GM21526 (cell line): ENCODE data around the gene CTNND2.
"Not testable (repeated sequence)": the region's sequence is repeated elsewhere in the genome, so short reads cannot be mapped to it uniquely, and the experiment has no call there.

Source experiments
- ATAC-seq: cut with Tn5 transposase; IDR thresholded peaks from one replicate; pipeline ENCODE4 v1.9.1; 2021; ENCODE audit warnings: moderate library complexity; ENCODE audit not compliant: unreplicated experiment, low FRiP score

Gene CTNND2

DNA sequence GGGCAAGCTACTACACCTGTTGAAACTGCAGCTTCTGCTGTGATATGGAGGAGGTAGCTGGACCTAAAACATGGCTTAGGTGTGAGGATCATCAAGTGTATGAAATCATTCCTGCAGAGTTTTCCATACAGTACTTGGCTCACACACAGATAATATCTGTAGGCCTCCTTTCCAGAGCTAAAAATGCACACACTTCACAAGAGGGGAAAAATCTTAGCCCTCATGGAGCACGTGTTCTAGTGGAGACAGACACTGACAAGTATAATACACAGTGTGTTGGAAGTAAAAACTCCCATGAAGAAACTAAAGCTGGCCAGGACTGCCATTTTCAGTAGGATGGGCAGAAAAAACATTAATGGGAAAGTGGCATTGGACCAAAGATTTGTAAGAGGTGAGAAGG lies 216.7 kb downstream of the CTNND2 start:
- no peak for ATAC-seq

GRCh38 chr5:11684607-11685006 lies 219.6 kb downstream of the CTNND2 start:
- ATAC-seq: no peak

- no peak for ATAC-seq
Measured at GRCh38 chr5:11683666-11684065, 220.6 kb downstream of the CTNND2 start.

- no peak for ATAC-seq
Measured at GRCh38 chr5:11681796-11682195, 222.4 kb downstream of the CTNND2 start.

GRCh38 chr5:11679676-11680075 lies 224.6 kb downstream of the CTNND2 start:
- ATAC-seq: no peak

DNA sequence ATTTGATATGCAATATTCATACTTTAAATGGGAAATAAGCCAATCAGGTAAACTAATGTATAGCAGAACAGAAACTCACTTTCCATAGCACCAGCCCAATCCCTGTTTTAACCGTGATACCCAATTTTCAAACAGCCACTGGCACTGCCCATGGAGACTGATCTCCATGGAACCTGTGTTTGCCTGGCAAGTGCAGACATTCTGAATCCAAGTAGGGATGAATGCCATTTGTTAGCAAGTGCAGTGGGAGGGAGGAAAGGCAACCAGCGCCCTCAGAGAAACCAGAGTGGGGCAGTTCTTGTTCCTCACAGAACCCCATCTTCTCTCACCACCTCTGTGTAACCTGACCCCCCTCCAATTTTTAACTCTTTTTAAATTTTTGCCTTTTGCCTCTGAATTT lies 229.1 kb downstream of the CTNND2 start:
- no peak for ATAC-seq

DNA sequence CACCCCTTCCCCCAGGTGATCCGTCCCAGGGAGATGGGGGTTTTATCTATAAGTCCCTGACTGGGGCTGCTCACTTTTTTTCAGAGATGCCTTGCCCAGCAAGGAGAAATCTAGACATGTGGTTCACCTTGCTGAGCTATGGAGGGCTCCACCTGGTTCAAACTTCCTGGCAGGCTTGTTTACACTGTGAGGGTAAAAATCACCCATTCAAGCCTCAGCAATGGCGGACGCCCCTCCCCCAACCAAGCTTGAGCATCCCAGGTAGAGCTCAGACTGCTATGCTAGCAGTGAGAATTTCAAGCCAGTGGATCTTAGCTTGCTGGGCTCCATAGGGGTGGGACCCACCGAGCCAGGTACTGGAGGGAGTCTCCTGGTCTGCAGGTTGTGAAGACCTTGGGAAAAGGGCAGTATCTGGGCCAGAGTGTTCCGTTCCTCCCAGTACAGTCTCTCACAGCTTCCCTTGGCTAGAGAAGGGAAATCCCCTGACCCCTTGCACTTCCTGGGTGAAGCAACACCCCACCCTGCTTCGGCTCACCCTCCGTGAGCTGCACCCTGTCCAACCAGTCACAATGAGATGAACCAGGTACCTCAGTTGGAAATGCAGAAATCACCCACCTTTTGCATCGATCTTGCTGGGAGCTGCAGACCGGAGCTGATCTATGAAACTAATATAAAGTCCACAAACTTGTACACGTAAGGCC lies 231.7 kb downstream of the CTNND2 start:
- ATAC-seq: no peak

- no peak for ATAC-seq
Measured at GRCh38 chr5:11658376-11658775, 245.9 kb downstream of the CTNND2 start.

- ATAC-seq: no peak
Measured at GRCh38 chr5:11656916-11657315, 247.3 kb downstream of the CTNND2 start.

DNA sequence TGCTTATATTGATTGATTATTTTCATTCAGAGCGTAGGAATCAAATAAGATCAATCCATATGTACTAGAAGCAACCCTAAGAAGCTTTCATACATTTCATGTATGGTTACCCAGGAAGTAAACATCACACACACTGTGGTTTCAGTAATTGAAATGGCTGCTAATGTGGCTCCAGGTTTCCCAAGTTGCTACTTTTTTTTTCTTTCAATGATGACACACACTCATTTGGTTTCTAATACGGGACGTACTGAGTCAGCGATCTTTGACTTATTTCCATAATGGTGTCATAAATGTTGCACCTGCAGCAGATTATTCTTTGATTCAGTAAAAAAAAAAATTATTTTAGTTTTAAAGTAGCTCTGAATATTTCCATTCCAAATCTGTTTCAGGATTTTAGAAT lies 248.6 kb downstream of the CTNND2 start:
- no peak for ATAC-seq

- no peak for ATAC-seq
Measured at GRCh38 chr5:11650936-11651335, 253.3 kb downstream of the CTNND2 start.

DNA sequence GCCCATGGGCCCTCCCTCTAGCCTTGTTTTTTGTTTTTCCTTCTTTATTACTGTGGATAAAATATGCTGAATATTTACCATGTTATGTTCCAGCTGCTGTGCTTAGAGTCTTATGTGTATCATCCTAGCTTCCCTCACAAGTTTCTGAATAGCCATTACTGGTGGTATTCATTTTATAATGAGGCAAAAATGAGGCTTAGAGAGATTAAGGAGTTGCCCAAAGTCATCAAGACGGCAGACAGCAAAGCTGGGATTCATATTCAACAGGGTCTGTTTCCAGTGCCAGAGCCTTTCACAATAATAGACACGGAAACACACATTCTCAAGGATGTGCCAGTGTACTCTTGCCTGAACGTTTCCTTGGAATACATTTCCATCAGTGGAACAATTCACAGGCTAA lies 258.1 kb downstream of the CTNND2 start:
- no peak for ATAC-seq

DNA sequence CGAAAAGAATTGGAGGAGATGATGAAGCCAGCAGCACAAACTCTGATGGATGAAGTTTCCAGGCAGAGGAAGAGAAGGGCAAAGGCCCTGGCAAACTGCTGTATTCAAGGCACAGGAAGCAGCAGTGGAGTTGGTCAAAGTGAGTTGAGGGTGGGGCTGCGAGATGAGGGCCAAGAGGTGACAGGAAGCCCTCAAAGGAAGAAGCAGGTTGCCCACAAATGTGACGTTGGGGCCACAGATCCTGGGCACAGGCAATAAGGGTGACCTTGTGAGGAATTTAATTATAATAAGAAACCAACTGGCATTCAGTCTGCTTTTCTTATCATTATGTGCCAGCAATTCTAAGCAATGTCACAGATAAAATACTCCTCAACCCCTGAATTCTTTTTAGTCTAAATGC lies 261.8 kb downstream of the CTNND2 start:
- ATAC-seq: no peak

DNA sequence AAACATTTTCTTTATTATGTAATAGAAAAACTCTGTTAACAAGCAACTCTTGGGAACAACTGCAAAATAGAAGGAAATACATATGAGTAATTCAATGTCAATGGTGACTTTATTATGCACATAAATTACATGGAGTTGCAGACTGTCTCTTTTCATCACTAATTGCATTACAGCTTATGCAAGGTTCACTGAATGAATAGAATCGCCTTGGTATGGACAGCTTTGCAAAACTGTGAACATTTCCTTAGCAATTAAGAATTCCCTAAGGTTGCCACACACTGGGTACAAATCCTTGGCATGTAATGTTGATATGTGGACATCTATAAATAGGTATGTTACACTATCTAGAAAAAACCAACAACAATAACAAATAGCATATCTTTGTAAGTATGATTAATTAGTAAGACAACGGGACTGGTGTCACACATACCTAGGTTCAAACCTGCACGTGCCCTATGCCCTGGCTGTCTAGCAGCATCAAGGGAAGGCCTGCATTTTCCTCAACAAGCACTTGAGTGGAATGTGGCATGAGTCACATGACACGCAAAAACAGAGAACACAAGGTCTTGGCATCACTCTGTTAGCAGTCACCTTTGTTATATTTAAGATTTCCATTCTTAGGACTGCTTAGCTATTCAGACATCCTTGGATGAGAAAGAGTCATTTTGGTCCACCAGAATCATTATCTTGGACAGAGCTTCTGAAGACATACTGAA lies 263.9 kb downstream of the CTNND2 start:
- no peak for ATAC-seq

DNA sequence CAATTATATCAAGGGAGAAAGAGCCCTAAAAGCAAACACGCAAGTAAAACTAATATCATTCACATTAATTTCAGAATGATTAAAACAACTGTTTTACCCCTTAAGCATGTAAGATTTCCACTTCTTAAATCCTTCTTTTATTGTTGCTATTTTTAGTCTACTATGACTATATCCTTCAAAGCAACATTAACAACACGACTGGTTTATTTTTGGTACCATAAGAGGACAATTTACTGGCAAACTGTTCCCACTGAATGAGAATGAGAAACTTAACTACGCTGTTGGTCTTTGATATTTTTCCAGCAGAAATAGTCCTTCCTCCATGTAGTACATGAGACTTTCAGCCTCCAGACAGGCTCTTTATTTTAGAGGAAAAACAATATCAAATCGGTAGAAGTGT lies 281.5 kb downstream of the CTNND2 start:
- ATAC-seq: no peak

GRCh38 chr5:11620172-11620571 lies 284.1 kb downstream of the CTNND2 start:
- ATAC-seq: no peak

GRCh38 chr5:11619339-11620024 lies 284.8 kb downstream of the CTNND2 start:
- no peak for ATAC-seq

GRCh38 chr5:11617080-11617479 lies 287.2 kb downstream of the CTNND2 start:
- no peak for ATAC-seq

DNA sequence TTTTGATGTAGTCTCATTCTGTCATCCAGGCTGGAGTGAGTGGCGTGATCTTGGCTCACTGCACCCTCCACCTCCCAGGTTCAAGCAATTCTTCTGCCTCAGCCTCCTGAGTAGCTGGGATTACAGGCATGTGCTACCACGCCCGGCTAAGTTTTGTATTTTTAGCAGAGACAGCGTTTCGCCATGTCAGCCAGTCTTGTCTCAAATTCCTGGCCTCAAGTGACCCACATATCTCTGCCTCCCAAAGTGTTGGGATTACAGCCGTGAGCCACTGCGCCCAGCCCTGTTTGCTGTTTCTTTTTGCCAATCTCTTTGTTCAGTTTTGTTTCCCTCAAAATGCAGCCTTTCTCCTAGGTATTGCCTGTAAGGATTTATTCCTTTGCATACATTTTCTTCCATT lies 287.6 kb downstream of the CTNND2 start:
- not testable (repeated sequence) for ATAC-seq

- no peak for ATAC-seq
Measured at GRCh38 chr5:11611011-11611410, 293.2 kb downstream of the CTNND2 start.

- no peak for ATAC-seq
Measured at GRCh38 chr5:11609570-11610303, 294.5 kb downstream of the CTNND2 start.
